Measurements from ENCODE around the gene FOXP1. TPM values are rescaled to one million over a fixed set of nuclear protein-coding genes. Genes with fewer than 3 reads are reported as not detected.
A peak's percentile ranks its signal among the peaks of the same experiment; 100 is the strongest.

FOXP1 gene
- total RNA-seq, 1 donor: 55.7 TPM

GRCh38 chr3:71425491-71426071, 157.9 kb downstream of the FOXP1 start:
- TF ChIP-seq CTCF (IDR thresholded peaks at IDR 0.05; ENCODE audit: insufficient read depth, low read depth, low read length): no peak
- peak; percentile 10 for DNase-seq (ENCODE audit: low read depth)
- H3K4me3 ChIP-seq (ENCODE audit: low read depth, low read length): no peak overlapping the region

- H3K4me3 ChIP-seq (ENCODE audit: low read depth, low read length): no peak overlapping the region
- peak; percentile 30 for TF ChIP-seq CTCF (IDR thresholded peaks at IDR 0.05; ENCODE audit: insufficient read depth, low read depth, low read length)
- peak; percentile 30 for DNase-seq (ENCODE audit: low read depth)
Observed at GRCh38 chr3:71423151-71423906, 160.2 kb downstream of the FOXP1 start.

- DNase-seq (ENCODE audit: low read depth): no peak
- no peak overlapping the region for H3K4me3 ChIP-seq (ENCODE audit: low read depth, low read length)
- no peak for TF ChIP-seq CTCF (IDR thresholded peaks at IDR 0.05; ENCODE audit: insufficient read depth, low read depth, low read length)
Observed at GRCh38 chr3:71421820-71422566, 161.5 kb downstream of the FOXP1 start.

GRCh38 chr3:71421475-71421819, 162.1 kb downstream of the FOXP1 start:
- TF ChIP-seq CTCF (IDR thresholded peaks at IDR 0.05; ENCODE audit: insufficient read depth, low read depth, low read length): no peak
- no peak for DNase-seq (ENCODE audit: low read depth)
- no peak overlapping the region for H3K4me3 ChIP-seq (ENCODE audit: low read depth, low read length)

- no peak for DNase-seq (ENCODE audit: low read depth)
- TF ChIP-seq CTCF (IDR thresholded peaks at IDR 0.05; ENCODE audit: insufficient read depth, low read depth, low read length): no peak
- no peak overlapping the region for H3K4me3 ChIP-seq (ENCODE audit: low read depth, low read length)
Observed at GRCh38 chr3:71419369-71419768, 164.2 kb downstream of the FOXP1 start.

- TF ChIP-seq CTCF (IDR thresholded peaks at IDR 0.05; ENCODE audit: insufficient read depth, low read depth, low read length): no peak
- DNase-seq (ENCODE audit: low read depth): no peak
- no peak overlapping the region for H3K4me3 ChIP-seq (ENCODE audit: low read depth, low read length)
Observed at GRCh38 chr3:71417791-71418190, 165.7 kb downstream of the FOXP1 start.
